GM12878 (cell line): ENCODE results near the gene PDE6A. TPM values are rescaled to one million over a fixed set of nuclear protein-coding genes. Genes with fewer than 3 reads are reported as not detected.

Experiments
- ATAC-seq: fragments of 200-7000 bp; cut with Tn5 transposase; 3 replicates; pipeline ENCODE4 v1.9.1; 2020; ENCODE audit warnings: mild to moderate bottlenecking, moderate library complexity
- BruUV-seq: library from RNA; stranded (reverse); fragments of 400-500 nt; replicated peaks from 2 replicates; lab custom pipeline; 2021; lab: Mats Ljungman, UMichigan
- CTCF ChIA-PET: fragments of 300-600 bp; sonication (Branson Sonifier 250); formaldehyde crosslinking; extraction: SDS; loops from one replicate; lab custom pipeline; 2021; ENCODE audit warnings: inconsistent platforms; lab: Yijun Ruan, JAX
- POLR2A ChIA-PET: fragments of 350-600 bp; formaldehyde crosslinking; extraction: SDS; loops from one replicate; lab custom pipeline; 2021; ENCODE audit warnings: inconsistent platforms; lab: Charles Lee
- RAD21 ChIA-PET: fragments of 300-600 bp; sonication (Branson Sonifier 250); formaldehyde crosslinking; loops from one replicate; lab custom pipeline; 2023; ENCODE audit warnings: antibody characterized with exemption; ENCODE audit not compliant: unreplicated experiment; lab: Charles Lee
- SMC1A ChIA-PET: fragments of 300-600 bp; sonication (Branson Sonifier 250); formaldehyde crosslinking; loops from one replicate; lab custom pipeline; 2023; ENCODE audit not compliant: unreplicated experiment, uncharacterized antibody; lab: Charles Lee
- DNase-seq: peaks from one replicate; pipeline ENCODE4 v3.0.0-alpha.2; 2011; ENCODE audit warnings: low read depth, low spot score
- FAIRE-seq: peaks from 3 replicates; lab custom pipeline; 2011; peaks lifted over from hg19 to GRCh38; lab: Jason Lieb, UNC
- H2AFZ ChIP-seq: 2 replicates; pipeline ENCODE4 v1.6.0; 2011; ENCODE audit warnings: low read depth, low read length, control low read depth; ENCODE audit not compliant: control insufficient read depth
- H3K27ac ChIP-seq: 2 replicates; pipeline ENCODE4 v1.5.1; 2011; ENCODE audit warnings: control low read depth; ENCODE audit not compliant: control insufficient read depth, insufficient read depth
- H3K27me3 ChIP-seq, 2 experiments: replicated peaks in 1 of 2; 2 replicates each; pipeline versions ENCODE4 v1.6.0 to v1.6.1; 2011; ENCODE audit warnings: low read length in 1 of 2; ENCODE audit not compliant: control insufficient read depth in 2 of 2, insufficient read depth in 2 of 2
- H3K36me3 ChIP-seq, 2 experiments: 2 replicates each; pipeline ENCODE4 v1.5.1; 2011; ENCODE audit warnings: low read length in 1 of 2; ENCODE audit not compliant: control insufficient read depth in 2 of 2, insufficient read depth in 2 of 2
- H3K4me1 ChIP-seq: 2 replicates; pipeline ENCODE4 v1.6.1; 2011; ENCODE audit warnings: mild to moderate bottlenecking, low read length, moderate library complexity, mixed read lengths; ENCODE audit not compliant: control insufficient read depth, insufficient read depth
- H3K4me2 ChIP-seq: 2 replicates; pipeline ENCODE4 v1.6.0; 2011; ENCODE audit warnings: control low read depth; ENCODE audit not compliant: control insufficient read depth, insufficient read depth
- H3K4me3 ChIP-seq: fragments of 200-600 bp; sonication (generic); 2 replicates; pipeline ENCODE4 v1.5.1; 2016
- H3K79me2 ChIP-seq: 2 replicates; pipeline ENCODE4 v1.6.0; 2011; ENCODE audit warnings: low read length; ENCODE audit not compliant: control insufficient read depth, insufficient read depth
- H3K9ac ChIP-seq: 2 replicates; pipeline ENCODE4 v1.8.0; 2011; ENCODE audit warnings: low read length, control low read depth, mixed read lengths; ENCODE audit not compliant: control insufficient read depth, insufficient read depth
- H3K9me3 ChIP-seq: replicated peaks from 3 replicates; pipeline ENCODE4 v1.5.1; 2011; ENCODE audit warnings: mild to moderate bottlenecking, low read length; ENCODE audit not compliant: control insufficient read depth, insufficient read depth
- H4K20me1 ChIP-seq: 2 replicates; pipeline ENCODE4 v1.6.0; 2011; ENCODE audit not compliant: control insufficient read depth, insufficient read depth
- BCLAF1 ChIP-seq: fragments of 450-650 bp; IDR thresholded peaks from 2 replicates; pipeline ENCODE4 v1.6.1; 2017; ENCODE audit warnings: antibody characterized with exemption, mild to moderate bottlenecking, moderate library complexity
- CBX5 ChIP-seq: sonication (generic); IDR thresholded peaks from 2 replicates; pipeline ENCODE4 v1.6.1; 2016; ENCODE audit warnings: low read depth, moderate library complexity, mild to moderate bottlenecking, inconsistent platforms
- IRF5 ChIP-seq: fragments of 450-650 bp; IDR thresholded peaks from 2 replicates; pipeline ENCODE4 v1.6.1; 2017; ENCODE audit warnings: borderline replicate concordance
- JUND ChIP-seq: IDR thresholded peaks from 2 replicates; pipeline ENCODE4 v1.6.1; 2012; ENCODE audit warnings: low read depth, mild to moderate bottlenecking, low read length, improper control_type of control experiment, moderate library complexity
- MLLT1 ChIP-seq: fragments of 450-650 bp; IDR thresholded peaks from 2 replicates; pipeline ENCODE4 v1.6.1; 2016; ENCODE audit warnings: mild to moderate bottlenecking
- MXI1 ChIP-seq: fragments of 150-350 bp; IDR thresholded peaks from 2 replicates; pipeline ENCODE4 v1.6.1; 2011; ENCODE audit warnings: low read depth, mild to moderate bottlenecking, inconsistent platforms, low read length, improper control_type of control experiment
- MYC ChIP-seq: IDR thresholded peaks from 2 replicates; pipeline ENCODE4 v1.6.1; 2011; ENCODE audit warnings: mild to moderate bottlenecking, low read length, moderate library complexity, inconsistent platforms; ENCODE audit not compliant: insufficient read depth, insufficient replicate concordance, insufficient read length, severe bottlenecking
- NBN ChIP-seq: fragments of 450-650 bp; IDR thresholded peaks from 2 replicates; pipeline ENCODE4 v1.6.1; 2016
- PKNOX1 ChIP-seq: fragments of 450-650 bp; IDR thresholded peaks from 2 replicates; pipeline ENCODE4 v1.6.1; 2016; ENCODE audit warnings: mild to moderate bottlenecking
- POLR2A ChIP-seq: IDR thresholded peaks from 2 replicates; pipeline ENCODE4 v1.6.1; 2011; ENCODE audit warnings: low read depth, mild to moderate bottlenecking, low read length
- RCOR1 ChIP-seq: conservative IDR thresholded peaks from 2 replicates; pipeline ENCODE4 v1.6.1; 2012; ENCODE audit warnings: low read depth, low read length, improper control_type of control experiment
- RELB ChIP-seq: fragments of 450-650 bp; IDR thresholded peaks from 2 replicates; pipeline ENCODE4 v1.6.1; 2017; ENCODE audit warnings: low read depth, mild to moderate bottlenecking, moderate library complexity
- SREBF2 ChIP-seq: IDR thresholded peaks from 2 replicates; pipeline ENCODE4 v1.6.1; 2012; ENCODE audit warnings: mild to moderate bottlenecking, low read length
- STAT1 ChIP-seq: fragments of 450-650 bp; conservative IDR thresholded peaks from 2 replicates; pipeline ENCODE4 v1.6.1; 2014; ENCODE audit warnings: antibody characterized with exemption, mild to moderate bottlenecking
- TCF12 ChIP-seq: IDR thresholded peaks from 2 replicates; pipeline ENCODE4 v1.6.1; 2011; ENCODE audit warnings: low read depth, mild to moderate bottlenecking, low read length
- WGBS: methylation state at CpG from one replicate; pipeline ENCODE4 v1.1.6; 2016; ENCODE audit warnings: low lambda C conversion rate; ENCODE audit not compliant: insufficient replicate concordance, insufficient coverage; ENCODE audit errors: missing lambda C conversion rate; 5-methylcytosine and 5-hydroxymethylcytosine counted together
- in situ Hi-C: fragments of 300-500 bp; cut with MboI; formaldehyde crosslinking; loops from 9 replicates; pipeline ENCODE4 v1.14.3; 2018; ENCODE audit warnings: mixed read lengths
- intact Hi-C: fragments of 100-400 bp; cut with micrococcal nuclease; formaldehyde crosslinking; loops from one replicate; pipeline ENCODE4 v1.14.2; 2022; ENCODE audit not compliant: unreplicated experiment
- polyA plus RNA-seq, 11 experiments: library from polyadenylated mRNA; depleted of rRNA in 4 of 11; unstranded in 6 of 11; stranded (reverse) in 5 of 11; fragments of >200 nt; fragmentation: Nextera tagmentation in 4 of 11; fragmentation: Illumina TruSeq in 1 of 11; extraction: Ambion mirVana in 4 of 11; extraction: Trizol in 1 of 11; gene quantifications; 1 replicate in 1 of 11; 2 replicates in 10 of 11; pipeline versions ENCODE4 v1.2.1 to v1.2.3, GENCODE V29; 2011 to 2016; ENCODE audit warnings: inconsistent platforms in 2 of 11, missing spikeins in 2 of 11, low read depth in 1 of 11
- total RNA-seq, 4 experiments: library from RNA; depleted of rRNA in 3 of 4; stranded (reverse); fragments of >200 nt in 3 of 4; fragmentation: Illumina TruSeq in 1 of 4; extraction: Trizol in 1 of 4; gene quantifications; 2 replicates each; pipeline versions ENCODE4 v1.2.1 to v1.2.3, GENCODE V29; 2013 to 2021

PDE6A gene
- total and polyA plus RNA-seq, 10 of the 15 experiments (the other 5 are each of a cell fraction or from before 2014, with no cell fraction given), result 0.05 to 0.26 TPM; not detected in 8

- SMC1A ChIA-PET, result interaction anchor here (0.8 to 1.6 kb wide), 4 partner anchors 9 to 34 kb away, joined by 3 read pairs; no protein-coding TSS in a partner anchor
- ATAC-seq (no peak), DNase-seq (no peak), FAIRE-seq (no peak)
- no peak overlapping the region for H2AFZ ChIP-seq
- H3K79me2 ChIP-seq, result no peaks in the 10 kb centered on the region
- CTCF ChIA-PET, result interaction anchor here (1.0 to 2.2 kb wide), 6 partner anchors 9 to 129 kb away, joined by 3 to 19 read pairs (median 6); no protein-coding TSS in a partner anchor
- H3K4me3 ChIP-seq, result no peak overlapping the region
- H3K36me3 ChIP-seq, result no peaks in the 10 kb centered on the region; a peak in 1 of 4 replicates
- H3K27ac ChIP-seq, result no peak overlapping the region
- RAD21 ChIA-PET, result interaction anchor here (1.4 kb wide), 1 partner anchor 147 kb away, joined by 5 read pairs; no protein-coding TSS in a partner anchor
- H3K9ac ChIP-seq, result no peak overlapping the region
- H3K27me3 ChIP-seq, result no peaks in the 10 kb centered on the region
- no TSS peak for BruUV-seq
- 82% methylated on average over 3 of the region's 3 CpGs for WGBS
- H3K4me2 ChIP-seq, result no peak overlapping the region
- intact Hi-C loops, result no loop called here
- POLR2A ChIA-PET, result no interaction called here
- in situ Hi-C loops, result no loop called here
- H3K9me3 ChIP-seq, result no peaks in the 10 kb centered on the region
- H3K4me1 ChIP-seq, result no peaks in the 10 kb centered on the region
- no peaks in the 10 kb centered on the region for H4K20me1 ChIP-seq
- no peak for TF ChIP-seq MYC
- no peak for TF ChIP-seq STAT1
- no peak for TF ChIP-seq RCOR1
- no peak for TF ChIP-seq RELB
- TF ChIP-seq MXI1, result no peak
- TF ChIP-seq NBN, result no peak
- no peak for TF ChIP-seq TCF12
- TF ChIP-seq SREBF2, result no peak
- no peak for TF ChIP-seq MLLT1
- TF ChIP-seq POLR2A, result no peak
- no peak for TF ChIP-seq CBX5
- TF ChIP-seq JUND, result no peak
- TF ChIP-seq IRF5, result no peak
- no peak for TF ChIP-seq BCLAF1
- TF ChIP-seq PKNOX1, result no peak
These were observed 36.6 kb upstream of the PDE6A start for GRCh38 chr5:149981206-149981605.
